ENCODE measurements around the gene TMEM94. TPM values are rescaled to one million over a fixed set of nuclear protein-coding genes. Genes with fewer than 3 reads are reported as not detected.

Gene TMEM94
- total and polyA plus RNA-seq, 2 of the 13 experiments (the other 11 are each of a cell fraction or from before 2014, with no cell fraction given), result 32.6 to 134 TPM

DNA sequence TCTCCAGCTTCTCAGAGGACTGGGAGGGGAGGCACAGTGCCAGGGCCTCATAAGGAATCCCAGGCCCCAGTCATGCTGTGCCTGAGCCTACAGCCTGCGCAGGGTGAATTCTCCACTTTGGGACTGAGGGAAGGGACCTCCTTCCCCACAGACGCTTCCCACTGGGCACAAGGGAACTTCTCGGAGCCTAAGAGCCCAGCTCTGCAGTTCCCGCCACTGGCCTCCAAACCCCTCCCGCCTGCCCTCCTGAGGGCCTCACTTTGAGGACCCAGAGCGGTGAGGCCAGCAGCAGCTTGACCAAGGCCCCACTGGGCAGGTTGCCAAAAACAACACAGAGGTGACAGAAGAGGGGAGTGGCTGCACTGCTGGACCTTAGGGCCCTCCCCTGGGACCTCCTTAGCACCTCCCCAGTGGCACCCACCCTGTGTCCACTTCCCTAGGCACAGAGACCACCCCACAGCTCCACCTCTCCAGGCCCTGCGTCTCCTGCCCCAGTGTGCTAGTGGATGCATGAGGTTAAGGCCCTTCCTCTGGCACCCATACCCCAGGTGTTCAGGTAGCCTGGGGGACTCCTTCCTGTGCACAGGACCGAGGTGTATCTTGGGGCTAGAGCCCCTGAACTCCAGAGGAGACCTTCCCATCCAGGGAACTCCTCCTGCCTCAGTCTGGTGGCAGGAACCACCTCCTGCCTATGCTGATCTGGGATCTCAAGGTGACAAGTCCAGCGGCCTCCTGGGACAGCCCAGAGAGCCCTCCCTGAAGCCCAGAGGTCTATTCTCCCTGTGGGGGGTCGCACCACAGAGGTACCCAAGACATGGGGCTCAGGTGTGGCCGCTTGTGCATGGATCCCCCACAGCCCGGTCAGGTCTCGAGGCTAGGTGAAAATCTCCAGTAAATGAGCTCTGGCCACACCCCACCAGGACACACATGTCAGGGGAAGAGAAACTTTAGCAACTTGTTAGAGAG is 55.5 kb downstream of the TMEM94 start (continued):
- TF ChIP-seq ZNF549 (CRISPR knock-in tag; IDR thresholded peaks at IDR 0.05), result no peak
- TF ChIP-seq, protein P1, sequence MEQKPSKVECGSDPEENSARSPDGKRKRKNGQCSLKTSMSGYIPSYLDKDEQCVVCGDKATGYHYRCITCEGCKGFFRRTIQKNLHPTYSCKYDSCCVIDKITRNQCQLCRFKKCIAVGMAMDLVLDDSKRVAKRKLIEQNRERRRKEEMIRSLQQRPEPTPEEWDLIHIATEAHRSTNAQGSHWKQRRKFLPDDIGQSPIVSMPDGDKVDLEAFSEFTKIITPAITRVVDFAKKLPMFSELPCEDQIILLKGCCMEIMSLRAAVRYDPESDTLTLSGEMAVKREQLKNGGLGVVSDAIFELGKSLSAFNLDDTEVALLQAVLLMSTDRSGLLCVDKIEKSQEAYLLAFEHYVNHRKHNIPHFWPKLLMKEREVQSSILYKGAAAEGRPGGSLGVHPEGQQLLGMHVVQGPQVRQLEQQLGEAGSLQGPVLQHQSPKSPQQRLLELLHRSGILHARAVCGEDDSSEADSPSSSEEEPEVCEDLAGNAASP (CRISPR knock-in tag; IDR thresholded peaks at IDR 0.05; ENCODE audit: borderline replicate concordance), result peak; percentile 89
- TF ChIP-seq ZNF629 (CRISPR knock-in tag; conservative IDR thresholded peaks at IDR 0.05), result peak; percentile 68; the same call in 1 of the 2 replicates
- no peak for TF ChIP-seq CREB1 (IDR thresholded peaks at IDR 0.05)
- TF ChIP-seq CREB1 (CRISPR knock-in tag; IDR thresholded peaks at IDR 0.05), result no peak; the same call in 1 of the 2 replicates
- peak; percentile 13; the same call in 1 of the 2 replicates for TF ChIP-seq PHF20 (CRISPR knock-in tag; IDR thresholded peaks at IDR 0.05)
- TF ChIP-seq ZBTB46 (CRISPR knock-in tag; IDR thresholded peaks at IDR 0.05; ENCODE audit: borderline replicate concordance), result no peak
- peak; percentile 97 for TF ChIP-seq HDAC1 (CRISPR knock-in tag; IDR thresholded peaks at IDR 0.05)
- TF ChIP-seq HOXA7 (CRISPR knock-in tag; IDR thresholded peaks at IDR 0.05), result no peak
- TF ChIP-seq GTF3A (CRISPR knock-in tag; conservative IDR thresholded peaks at IDR 0.05), result no peak
- TF ChIP-seq ARID3A (IDR thresholded peaks at IDR 0.05; ENCODE audit: low read depth, low read length), result no peak
- peak; percentile 60; the same call in 1 of the 2 replicates for TF ChIP-seq MYC (CRISPR knock-in tag; IDR thresholded peaks at IDR 0.05; ENCODE audit: borderline replicate concordance)
- TF ChIP-seq ATF7 (IDR thresholded peaks at IDR 0.05), result no peak
- peak; percentile 81; the same call in 1 of the 2 replicates for TF ChIP-seq ATF7 (CRISPR knock-in tag; IDR thresholded peaks at IDR 0.05)
- TF ChIP-seq CCDC6 (CRISPR knock-in tag; IDR thresholded peaks at IDR 0.05), result peak; percentile 70; the same call in 1 of the 2 replicates
- TF ChIP-seq SMAD1 (CRISPR knock-in tag; IDR thresholded peaks at IDR 0.05; ENCODE audit: borderline replicate concordance, low read depth), result peak; percentile 66; the same call in 1 of the 2 replicates
- TF ChIP-seq IKZF5 (CRISPR knock-in tag; IDR thresholded peaks at IDR 0.05), result peak; percentile 83
- TF ChIP-seq, protein P2, sequence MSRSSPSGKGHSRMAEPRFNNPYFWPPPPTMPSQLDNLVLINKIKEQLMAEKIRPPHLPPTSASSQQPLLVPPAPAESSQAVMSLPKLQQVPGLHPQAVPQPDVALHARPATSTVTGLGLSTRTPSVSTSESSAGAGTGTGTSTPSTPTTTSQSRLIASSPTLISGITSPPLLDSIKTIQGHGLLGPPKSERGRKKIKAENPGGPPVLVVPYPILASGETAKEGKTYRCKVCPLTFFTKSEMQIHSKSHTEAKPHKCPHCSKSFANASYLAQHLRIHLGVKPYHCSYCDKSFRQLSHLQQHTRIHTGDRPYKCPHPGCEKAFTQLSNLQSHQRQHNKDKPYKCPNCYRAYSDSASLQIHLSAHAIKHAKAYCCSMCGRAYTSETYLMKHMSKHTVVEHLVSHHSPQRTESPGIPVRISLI (CRISPR knock-in tag; IDR thresholded peaks at IDR 0.05; ENCODE audit: borderline replicate concordance), result no peak; the same call in 1 of the 2 replicates
- TF ChIP-seq ELF1 (CRISPR knock-in tag; IDR thresholded peaks at IDR 0.05), result peak; percentile 58
- TF ChIP-seq RAD21 (CRISPR knock-in tag; IDR thresholded peaks at IDR 0.05), result no peak

All from HepG2 (cell line).